Pancreas (tissue), 10 donors: ENCODE results near the gene PLA2G4F. TPM values are rescaled to one million over a fixed set of nuclear protein-coding genes. Genes with fewer than 3 reads are reported as not detected.

Experiments
- ATAC-seq, 4 donors: fragments of 200-7000 bp; cut with Tn5 transposase; one replicate each; pipeline versions ENCODE4 v1.8.0 to v1.9.1; 2020; ENCODE audit warnings: mild to moderate bottlenecking in 4 of 4, moderate library complexity in 4 of 4
- DNase-seq, 6 donors: peaks; one replicate each; pipeline ENCODE4 v3.0.0-alpha.2; 2020
- FAIRE-seq: peaks from 2 replicates; lab custom pipeline; 2012; peaks lifted over from hg19 to GRCh38; lab: Jason Lieb, UNC
- H3K27ac ChIP-seq, 4 donors: fragments of 200-600 bp; sonication (generic); 1 replicate in 3 of 4; 2 replicates in 1 of 4; pipeline versions ENCODE4 v1.5.0 to v1.8.0; 2020
- H3K27me3 ChIP-seq, 4 donors: fragments of 200-600 bp; one replicate each; pipeline ENCODE4 v1.8.0; 2021
- H3K36me3 ChIP-seq, 3 donors: fragments of 200-600 bp; sonication (generic) in 1 of 3; one replicate each; pipeline versions ENCODE4 v1.5.0 to v1.8.0; 2020 to 2021
- H3K4me1 ChIP-seq, 3 donors: fragments of 200-600 bp; one replicate each; pipeline ENCODE4 v1.8.0; 2021
- H3K4me3 ChIP-seq, 4 donors: fragments of 200-600 bp; sonication (generic) in 2 of 4; one replicate each; pipeline versions ENCODE4 v1.5.0 to v1.8.0; 2020 to 2021
- H3K9me3 ChIP-seq, 4 donors: fragments of 200-600 bp; one replicate each; pipeline ENCODE4 v1.8.0; 2021
- CTCF ChIP-seq, 4 donors: fragments of 200-600 bp; sonication (generic) in 3 of 4; IDR thresholded peaks; one replicate each; pipeline versions ENCODE4 v1.5.0 to v1.8.0; 2021; ENCODE audit warnings: antibody characterized with exemption in 4 of 4
- WGBS, 2 donors: extraction: QIAGEN DNeasy Blood & Tissue Kit; methylation state at CpG; one replicate each; pipeline ENCODE4 v1.1.7; 2013; 5-methylcytosine and 5-hydroxymethylcytosine counted together
- intact Hi-C, 3 donors: fragments of 100-400 bp; cut with DNase I; formaldehyde crosslinking; loops; one replicate each; pipeline versions ENCODE4 v1.11.1 to v1.14.2; 2022
- microRNA-seq, 2 donors: library from miRNA; unstranded; fragments of <30 nt; microRNA quantifications; one replicate each; pipeline versions ENCODE4 to v1.1.0, GENCODE V29; 2019 to 2020
- polyA plus RNA-seq, 2 donors: library from polyadenylated mRNA; stranded (reverse); fragments of 200-250 nt; gene quantifications; one replicate each; pipeline ENCODE4 v1.2.3, GENCODE V29; 2013
- total RNA-seq, 6 donors: library from RNA; stranded (reverse); fragmentation: NEBNext Ultra II Directional in 4 of 6; extraction: Animal tissue kit (Norgen Biotek cat#: 25700) in 4 of 6; gene quantifications; one replicate each; pipeline versions ENCODE4 v1.2.1 to v1.2.4, GENCODE V29; 2021 to 2023
- donor health status: healthy with polysubstance abuse.
- donor health status: DM: no; HTN: no; CAD: no; lungs with moderate emphysema.
- donor health status: DM: no; HTN: no; CAD: no.
- donor health status: control.
- donor health status: control.
- donor health status: Bipolar disorder and iron deficiency.
- donor health status: DM: yes; HTN: yes; CAD: no.
- donor health status: DM: no; HTN: no; CAD: no.
- donor health status: DM: no; HTN: no; CAD: no.
- donor health status: DM: yes; HTN: yes; CAD: no.

PLA2G4F gene
- total and polyA plus RNA-seq, 8 donors: 0.08 to 1.1 (median 0.29) TPM

- TF ChIP-seq CTCF (IDR thresholded peaks at IDR 0.05): no peak
- WGBS, 2 donors: 84% methylated on average over 9 of the region's 9 CpGs
- ATAC-seq (no peak), DNase-seq (no peak), FAIRE-seq (no peak)
- Histone ChIP-seq H3K36me3 (no peaks in the 10 kb centered on the region), H3K4me3 (no peak overlapping the region), H3K27me3 (no peaks in the 10 kb centered on the region), H3K9me3 (no peaks in the 10 kb centered on the region), H3K27ac (no peak overlapping the region), H3K4me1 (peaks cover 7 to 13% (median 12%) of the 10 kb centered on the region in 3 donors)
- intact Hi-C loops: no loop called here
Measured at GRCh38 chr15:42090781-42091180, 65.7 kb downstream of the PLA2G4F start.

GRCh38 chr15:42090370-42090769 lies 66.1 kb downstream of the PLA2G4F start:
- H3K27me3 ChIP-seq: no peaks in the 10 kb centered on the region
- no peaks in the 10 kb centered on the region for H3K36me3 ChIP-seq
- 66 to 68% methylated on average over 7 of the region's 7 CpGs for WGBS, 2 donors
- peaks cover 7 to 13% (median 12%) of the 10 kb centered on the region in 3 donors for H3K4me1 ChIP-seq
- H3K27ac ChIP-seq: no peak overlapping the region
- no peaks in the 10 kb centered on the region for H3K9me3 ChIP-seq
- H3K4me3 ChIP-seq: no peak overlapping the region
- DNase-seq (no peak), FAIRE-seq (no peak), ATAC-seq (no peak)
- no peak for TF ChIP-seq CTCF (IDR thresholded peaks at IDR 0.05)
- intact Hi-C loops: no loop called here

GRCh38 chr15:42089942-42090341 lies 66.5 kb downstream of the PLA2G4F start:
- WGBS, 2 donors: 88 to 95% methylated on average over 4 of the region's 4 CpGs
- ATAC-seq: no peak
- no peak for DNase-seq
- Histone ChIP-seq H3K27me3 (no peaks in the 10 kb centered on the region), H3K9me3 (no peaks in the 10 kb centered on the region), H3K4me1 (peaks cover 7 to 13% (median 12%) of the 10 kb centered on the region in 3 donors), H3K36me3 (no peaks in the 10 kb centered on the region), H3K4me3 (no peak overlapping the region), H3K27ac (no peak overlapping the region)
- intact Hi-C loops: no loop called here
- FAIRE-seq: no peak
- TF ChIP-seq CTCF (IDR thresholded peaks at IDR 0.05): no peak

Small RNA genes within 50 kb of the gene (microRNA-seq; reads per million reads assigned to microRNA genes)
- gene MIR627: 37.1 to 38.9 reads per million in 2 donors

Other genes with a start within 250 kb of the PLA2G4F start
- gene EHD4, start 184.1 kb downstream of the PLA2G4F start, total RNA-seq: 10 to 100 TPM in 2 of 6 donors, 1 to 10 TPM in 4; 8.3 to 22.8 (median 8.6) TPM
- gene EHD4, start 184.1 kb downstream of the PLA2G4F start, polyA plus RNA-seq: 1 to 10 TPM; 8.1 to 8.5 TPM
- gene PLA2G4E, start 135.6 kb downstream of the PLA2G4F start, total RNA-seq: under 1 TPM in 1 of 6 donors, not detected in 5; 0.06 TPM
- under 1 TPM in 1 of 2 donors, not detected in 1; 0.05 TPM for gene PLA2G4E, start 135.6 kb downstream of the PLA2G4F start, polyA plus RNA-seq
- gene PLA2G4D, start 62.1 kb downstream of the PLA2G4F start, total RNA-seq: under 1 TPM in 2 of 6 donors, not detected in 4; 0.09 to 0.31 TPM
- gene PLA2G4D, start 62.1 kb downstream of the PLA2G4F start, polyA plus RNA-seq: under 1 TPM; 0.04 to 0.05 TPM
- gene VPS39, start 51.7 kb upstream of the PLA2G4F start, total RNA-seq: 10 to 100 TPM; 26.4 to 40.9 (median 29.3) TPM
- 10 to 100 TPM; 49.3 to 52.6 TPM for gene VPS39, start 51.7 kb upstream of the PLA2G4F start, polyA plus RNA-seq
- gene GANC, start 116.6 kb upstream of the PLA2G4F start, total RNA-seq: 10 to 100 TPM in 4 of 6 donors, 1 to 10 TPM in 2; 6.9 to 21.1 (median 10.7) TPM
- 1 to 10 TPM; 8.7 to 9.1 TPM for gene GANC, start 116.6 kb upstream of the PLA2G4F start, polyA plus RNA-seq
- 10 to 100 TPM; 19.2 to 32.1 (median 25.1) TPM for gene TMEM87A, start 116.8 kb upstream of the PLA2G4F start, total RNA-seq
- 10 to 100 TPM; 12.2 to 23.2 TPM for gene TMEM87A, start 116.8 kb upstream of the PLA2G4F start, polyA plus RNA-seq
- gene CAPN3, start 202.9 kb upstream of the PLA2G4F start, total RNA-seq: 1 to 10 TPM; 1.8 to 6.7 (median 3.6) TPM
- 10 to 100 TPM; 23.5 to 35.8 TPM for gene CAPN3, start 202.9 kb upstream of the PLA2G4F start, polyA plus RNA-seq